Loucy (cell line): ENCODE results near the gene SLC22A3.

Experiments used
- CTCF ChIP-seq: fragments of 200-600 bp; sonication (generic); conservative IDR thresholded peaks from 2 replicates; pipeline ENCODE4 v1.5.1; 2014; ENCODE audit warnings: mild to moderate bottlenecking, antibody characterized with exemption, low read length
- EZH2phosphoT487 ChIP-seq: fragments of 200-600 bp; IDR thresholded peaks from 2 replicates; pipeline ENCODE4 v1.6.1; 2018; ENCODE audit warnings: antibody characterized with exemption, mild to moderate bottlenecking, moderate library complexity, borderline replicate concordance

DNA sequence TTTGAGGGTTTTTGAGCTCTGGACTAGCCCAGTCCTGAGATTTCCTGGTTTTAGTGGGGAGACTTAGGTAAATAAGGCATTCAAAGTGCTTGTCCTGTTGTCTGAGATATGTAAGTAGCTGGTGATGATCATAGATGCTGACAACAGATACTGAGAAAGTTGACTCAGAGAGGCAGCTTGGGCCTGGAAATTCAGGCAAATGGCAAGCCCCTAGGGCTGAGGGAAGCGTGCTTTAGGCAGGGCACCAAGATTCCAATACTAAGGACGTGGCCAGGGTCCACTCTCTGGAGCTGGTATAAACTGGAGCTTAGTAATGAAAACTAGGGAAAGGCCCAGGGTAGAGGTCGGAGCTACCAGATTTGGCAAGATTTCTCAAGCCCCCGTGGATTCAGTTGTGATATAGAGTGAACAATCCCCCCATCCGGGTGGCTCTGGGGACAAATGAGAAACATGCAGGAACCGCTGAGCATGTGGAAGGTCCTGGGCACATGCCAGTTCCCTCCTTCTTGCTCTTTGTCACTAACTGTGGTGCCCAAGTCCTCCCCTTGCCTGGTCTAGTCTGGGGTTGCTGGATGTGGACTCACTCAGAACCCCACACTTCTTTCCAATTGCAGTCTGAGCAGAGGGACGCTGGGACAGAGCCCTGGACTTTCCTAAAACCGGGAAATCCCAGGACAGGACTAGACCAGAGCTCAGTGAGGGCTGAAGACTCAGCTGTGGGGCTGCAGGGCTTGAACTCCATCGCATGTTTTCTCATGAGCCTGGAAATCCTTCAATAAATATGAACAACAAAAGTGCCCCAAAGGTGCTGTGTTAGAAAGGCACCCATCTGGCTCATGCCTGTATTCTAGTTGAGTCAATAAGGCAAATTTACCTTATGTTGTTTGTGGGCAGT, 10.3 kb downstream of the SLC22A3 start:
- TF ChIP-seq CTCF (no peak), EZH2phosphoT487 (no peak)
